Measurements from ENCODE around the gene HOXB3.

Gene HOXB3

GRCh38 chr17:48543107-48543853 is 46.8 kb downstream of the HOXB3 start:
- Histone ChIP-seq H3K9me3 (ENCODE audit: control insufficient read depth, insufficient read depth, low read depth, low read length) (no peaks in the 10 kb centered on the region), H3K27ac (ENCODE audit: extremely low read depth, low read depth, low read length) (peak overlapping the region; percentile 100), H3K4me3 (ENCODE audit: low read depth, low read length) (peak overlapping the region; percentile 79), H3K36me3 (ENCODE audit: control insufficient read depth in 2 of 2, insufficient read depth in 1 of 2, low read length in 2 of 2) (peaks cover 0 to 11% of the 10 kb centered on the region in 2 experiments; a peak in 2 of 3 replicates), H3K4me1 (ENCODE audit: control insufficient read depth, insufficient read depth, low read length) (peaks cover 36% of the 10 kb centered on the region)
- ChIA-PET POLR2A (interaction anchor here (0.5 to 2.3 kb wide), 5 partner anchors 12 to 245 kb away, joined by 3 to 17 read pairs (median 5); partner anchors contain the start of gene HOXB4), CTCF (interaction anchor here (0.6 to 2.6 kb wide), 7 partner anchors 21 to 225 kb away, joined by 3 to 9 read pairs (median 3); no protein-coding TSS in a partner anchor)
- no peak for TF ChIP-seq ZNF148 (tag by site-specific recombination; IDR thresholded peaks at IDR 0.05; ENCODE audit: borderline replicate concordance)
- TF ChIP-seq HOXA7 (CRISPR knock-in tag; IDR thresholded peaks at IDR 0.05; ENCODE audit: borderline replicate concordance) = no peak
- TF ChIP-seq, protein P1, sequence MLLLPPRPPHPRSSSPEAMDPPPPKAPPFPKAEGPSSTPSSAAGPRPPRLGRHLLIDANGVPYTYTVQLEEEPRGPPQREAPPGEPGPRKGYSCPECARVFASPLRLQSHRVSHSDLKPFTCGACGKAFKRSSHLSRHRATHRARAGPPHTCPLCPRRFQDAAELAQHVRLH (tag by site-specific recombination; IDR thresholded peaks at IDR 0.05) = no peak
- peak; percentile 61 for TF ChIP-seq CTCF (tag by site-specific recombination; IDR thresholded peaks at IDR 0.05)
- TF ChIP-seq, protein P2, sequence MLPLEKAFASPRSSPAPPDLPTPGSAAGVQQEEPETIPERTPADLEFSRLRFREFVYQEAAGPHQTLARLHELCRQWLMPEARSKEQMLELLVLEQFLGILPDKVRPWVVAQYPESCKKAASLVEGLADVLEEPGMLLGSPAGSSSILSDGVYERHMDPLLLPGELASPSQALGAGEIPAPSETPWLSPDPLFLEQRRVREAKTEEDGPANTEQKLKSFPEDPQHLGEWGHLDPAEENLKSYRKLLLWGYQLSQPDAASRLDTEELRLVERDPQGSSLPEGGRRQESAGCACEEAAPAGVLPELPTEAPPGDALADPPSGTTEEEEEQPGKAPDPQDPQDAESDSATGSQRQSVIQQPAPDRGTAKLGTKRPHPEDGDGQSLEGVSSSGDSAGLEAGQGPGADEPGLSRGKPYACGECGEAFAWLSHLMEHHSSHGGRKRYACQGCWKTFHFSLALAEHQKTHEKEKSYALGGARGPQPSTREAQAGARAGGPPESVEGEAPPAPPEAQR (tag by site-specific recombination; IDR thresholded peaks at IDR 0.05) = no peak
- no peak for TF ChIP-seq ZNF341 (tag by site-specific recombination; IDR thresholded peaks at IDR 0.05; ENCODE audit: low read depth)
- TF ChIP-seq REST (tag by site-specific recombination; IDR thresholded peaks at IDR 0.05) = peak; percentile 39; the same call in 1 of the 2 replicates
- TF ChIP-seq ZNF658 (tag by site-specific recombination; IDR thresholded peaks at IDR 0.05) = no peak
- peak; percentile 66 for TF ChIP-seq ZBTB20 (tag by site-specific recombination; IDR thresholded peaks at IDR 0.05)
- no peak; the same call in 1 of the 2 replicates for TF ChIP-seq ZNF2 (tag by site-specific recombination; IDR thresholded peaks at IDR 0.05)
- no peak for TF ChIP-seq GLIS2 (tag by site-specific recombination; IDR thresholded peaks at IDR 0.05)
- 0 out of 2 replicates have a peak, but pooled peaks have one; percentile 22 for TF ChIP-seq ZBTB11 (tag by site-specific recombination; conservative IDR thresholded peaks at IDR 0.05; ENCODE audit: low read depth)
- peak; percentile 26; the same call in 1 of the 2 replicates for TF ChIP-seq KLF8 (tag by site-specific recombination; IDR thresholded peaks at IDR 0.05)
- peak; percentile 90 for TF ChIP-seq ZNF335 (tag by site-specific recombination; conservative IDR thresholded peaks at IDR 0.05)
- TF ChIP-seq, protein P3, sequence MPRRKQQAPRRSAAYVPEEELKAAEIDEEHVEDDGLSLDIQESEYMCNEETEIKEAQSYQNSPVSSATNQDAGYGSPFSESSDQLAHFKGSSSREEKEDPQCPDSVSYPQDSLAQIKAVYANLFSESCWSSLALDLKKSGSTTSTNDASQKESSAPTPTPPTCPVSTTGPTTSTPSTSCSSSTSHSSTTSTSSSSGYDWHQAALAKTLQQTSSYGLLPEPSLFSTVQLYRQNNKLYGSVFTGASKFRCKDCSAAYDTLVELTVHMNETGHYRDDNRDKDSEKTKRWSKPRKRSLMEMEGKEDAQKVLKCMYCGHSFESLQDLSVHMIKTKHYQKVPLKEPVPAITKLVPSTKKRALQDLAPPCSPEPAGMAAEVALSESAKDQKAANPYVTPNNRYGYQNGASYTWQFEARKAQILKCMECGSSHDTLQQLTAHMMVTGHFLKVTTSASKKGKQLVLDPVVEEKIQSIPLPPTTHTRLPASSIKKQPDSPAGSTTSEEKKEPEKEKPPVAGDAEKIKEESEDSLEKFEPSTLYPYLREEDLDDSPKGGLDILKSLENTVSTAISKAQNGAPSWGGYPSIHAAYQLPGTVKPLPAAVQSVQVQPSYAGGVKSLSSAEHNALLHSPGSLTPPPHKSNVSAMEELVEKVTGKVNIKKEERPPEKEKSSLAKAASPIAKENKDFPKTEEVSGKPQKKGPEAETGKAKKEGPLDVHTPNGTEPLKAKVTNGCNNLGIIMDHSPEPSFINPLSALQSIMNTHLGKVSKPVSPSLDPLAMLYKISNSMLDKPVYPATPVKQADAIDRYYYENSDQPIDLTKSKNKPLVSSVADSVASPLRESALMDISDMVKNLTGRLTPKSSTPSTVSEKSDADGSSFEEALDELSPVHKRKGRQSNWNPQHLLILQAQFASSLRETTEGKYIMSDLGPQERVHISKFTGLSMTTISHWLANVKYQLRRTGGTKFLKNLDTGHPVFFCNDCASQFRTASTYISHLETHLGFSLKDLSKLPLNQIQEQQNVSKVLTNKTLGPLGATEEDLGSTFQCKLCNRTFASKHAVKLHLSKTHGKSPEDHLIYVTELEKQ (tag by site-specific recombination; IDR thresholded peaks at IDR 0.05; ENCODE audit: borderline replicate concordance) = no peak; the same call in 1 of the 2 replicates
- no peak for TF ChIP-seq ZNF26 (tag by site-specific recombination; IDR thresholded peaks at IDR 0.05)

All from HEK293 (cell line).